GM12875 (cell line): ENCODE data around the gene PRAMEF12.

Source experiments
- H3K4me3 ChIP-seq: one replicate; pipeline ENCODE4 v1.5.1; 2011; ENCODE audit warnings: low read depth, low read length, control low read depth
- CTCF ChIP-seq: IDR thresholded peaks from 2 replicates; pipeline ENCODE4 v1.5.1; 2011; ENCODE audit warnings: low read depth, mild to moderate bottlenecking, control low read depth, inconsistent platforms, low read length, moderate library complexity, borderline replicate concordance; ENCODE audit not compliant: insufficient read depth

Gene PRAMEF12

DNA sequence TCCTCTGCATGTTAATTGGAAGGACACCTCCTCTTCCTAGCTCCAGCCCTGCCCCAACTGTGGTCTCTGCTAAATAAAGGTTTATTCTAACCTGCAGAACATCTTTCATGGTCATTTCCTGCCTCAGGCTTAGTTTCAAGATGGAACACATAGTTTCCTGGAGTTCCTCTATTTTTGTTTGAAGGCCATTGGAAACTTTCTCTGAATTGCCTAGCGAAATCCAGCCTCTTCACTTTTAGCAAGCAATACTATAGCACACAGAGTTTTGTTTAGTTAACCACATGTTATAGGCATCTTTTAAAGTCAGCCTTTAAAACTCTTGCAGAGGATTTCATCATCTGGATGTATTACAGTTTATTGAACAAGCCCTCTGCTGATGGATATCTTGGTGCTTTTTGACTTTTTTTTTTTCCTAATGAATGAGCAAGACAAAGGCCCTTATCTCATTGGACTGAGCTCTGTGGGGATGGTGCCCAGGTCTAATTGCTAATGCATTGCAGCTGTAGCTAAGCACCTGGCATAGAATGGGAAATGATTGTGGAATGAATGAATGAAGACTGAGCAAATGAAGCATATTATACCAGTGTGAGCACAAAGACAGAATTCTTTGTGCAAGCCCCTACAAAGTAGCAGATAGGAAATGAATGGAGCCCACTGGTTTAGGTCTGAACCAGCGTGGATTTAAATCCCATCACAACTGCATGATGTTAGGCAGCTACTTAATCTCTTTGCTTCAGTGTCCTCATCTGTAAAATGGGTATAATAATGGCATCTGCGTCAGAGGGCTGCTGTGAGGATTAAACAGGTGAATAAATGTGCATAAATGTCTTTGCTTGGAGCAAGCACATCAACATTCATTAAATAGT lies 28.2 kb upstream of the PRAMEF12 start:
- no peak overlapping the region for H3K4me3 ChIP-seq
- TF ChIP-seq CTCF: no peak

- TF ChIP-seq CTCF: no peak
- H3K4me3 ChIP-seq: no peak within 1 kb of the TSS
Measured at GRCh38 chr1:12745992-12746323, 27.6 kb upstream of the PRAMEF12 start, which contains the start of gene CFAP107. CFAP107 (plus strand) TSS chr1:12746200; CDS start chr1:12746431, 231 bp downstream.

DNA sequence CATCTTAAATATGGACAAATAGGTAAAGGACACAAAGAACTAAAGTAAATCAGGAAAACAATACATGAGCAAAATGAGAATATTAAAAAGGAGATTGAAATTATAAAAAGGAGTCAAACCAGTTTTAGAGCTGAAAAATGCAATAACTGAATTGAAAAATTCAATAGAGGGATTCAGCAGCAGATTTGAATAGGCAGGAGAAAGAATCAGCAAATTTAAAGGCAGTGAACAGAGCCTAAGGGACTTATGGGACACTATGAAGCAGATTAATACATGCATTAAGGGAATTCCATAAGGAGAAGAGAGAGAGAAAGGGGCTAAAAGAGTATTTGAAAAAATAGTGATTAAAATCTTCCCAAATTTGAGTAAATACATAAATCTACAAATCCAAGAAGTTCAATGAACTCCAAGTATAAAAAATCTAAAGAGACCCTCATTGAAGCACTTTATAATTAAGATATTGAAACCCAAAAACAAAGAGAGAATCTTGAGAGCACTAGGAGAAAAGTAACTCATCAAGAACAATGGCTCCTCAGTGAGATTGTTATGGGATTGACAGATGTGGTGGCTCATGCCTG lies 24.7 kb upstream of the PRAMEF12 start:
- H3K4me3 ChIP-seq: no peak overlapping the region
- TF ChIP-seq CTCF: no peak

DNA sequence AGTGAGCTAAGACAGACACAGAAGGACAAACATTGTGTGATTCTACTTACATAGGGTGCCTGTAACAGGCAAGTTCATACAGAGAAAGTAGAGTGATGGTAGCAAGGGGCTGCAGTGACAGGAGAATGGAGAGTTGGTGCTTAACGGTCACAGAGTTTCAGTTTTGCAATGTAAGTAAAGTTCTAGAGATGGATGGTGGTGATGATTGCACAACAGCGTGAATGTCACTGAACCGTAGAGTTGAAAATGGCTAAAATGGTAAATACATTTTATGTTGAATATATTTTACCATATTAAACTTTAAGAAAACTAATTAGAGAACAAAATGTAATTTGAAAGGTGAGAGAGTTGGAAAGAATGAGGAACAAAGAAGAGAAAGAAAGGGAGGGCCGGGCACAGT lies 18.8 kb upstream of the PRAMEF12 start:
- no peak overlapping the region for H3K4me3 ChIP-seq
- no peak for TF ChIP-seq CTCF

DNA sequence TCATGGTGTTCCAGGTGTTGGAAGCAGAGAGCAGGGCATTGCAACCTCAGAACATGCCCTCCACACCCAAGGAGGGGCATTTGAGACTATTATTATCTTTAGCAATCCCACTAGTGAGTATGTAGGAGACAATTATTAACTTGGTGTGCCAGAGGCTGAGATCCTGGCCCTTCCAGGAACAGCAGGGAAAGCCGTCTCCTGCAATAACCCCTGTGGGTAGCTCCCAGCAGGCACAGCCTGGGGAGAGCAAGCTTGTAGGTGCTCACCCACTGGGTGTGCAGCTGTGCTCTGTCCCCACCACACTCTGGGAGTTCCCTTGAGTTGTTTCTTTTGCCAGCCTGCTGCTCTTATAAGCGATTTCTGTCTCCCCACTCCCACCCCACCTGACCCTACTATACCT lies 17.3 kb upstream of the PRAMEF12 start:
- TF ChIP-seq CTCF: no peak

GRCh38 chr1:12756768-12757413 lies 16.6 kb upstream of the PRAMEF12 start:
- TF ChIP-seq CTCF: no peak
- H3K4me3 ChIP-seq: no peak overlapping the region

More for the DNA sequence above, 17.3 kb upstream of the PRAMEF12 start:
- no peak overlapping the region for H3K4me3 ChIP-seq
